ENCODE results near the gene PPP3CA. TPM values are rescaled to one million over a fixed set of nuclear protein-coding genes. Genes with fewer than 3 reads are reported as not detected.

Gene PPP3CA
- total and polyA plus RNA-seq, 2 experiments from 2014 or later, result 27.0 to 45.2 TPM

DNA sequence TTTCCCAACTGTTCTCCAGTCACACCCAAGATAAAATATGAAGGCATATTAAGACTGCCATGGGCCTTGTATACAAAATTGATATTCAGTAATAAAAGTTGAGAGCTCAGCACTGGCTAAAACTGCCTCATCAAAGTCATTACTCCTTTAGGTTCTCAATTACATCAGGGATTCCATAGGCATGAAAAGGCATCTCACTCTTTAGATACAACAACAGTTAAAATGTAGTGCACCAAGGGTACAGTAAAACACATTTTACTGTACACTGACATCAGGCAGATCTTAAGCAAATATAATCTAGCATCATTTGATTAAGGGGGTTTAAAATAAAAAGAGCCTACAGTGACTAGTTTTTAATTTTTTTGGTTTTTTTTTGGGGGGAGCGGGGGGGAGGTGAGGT is 107.7 kb downstream of the PPP3CA start (continued):
- TF ChIP-seq, protein P1, sequence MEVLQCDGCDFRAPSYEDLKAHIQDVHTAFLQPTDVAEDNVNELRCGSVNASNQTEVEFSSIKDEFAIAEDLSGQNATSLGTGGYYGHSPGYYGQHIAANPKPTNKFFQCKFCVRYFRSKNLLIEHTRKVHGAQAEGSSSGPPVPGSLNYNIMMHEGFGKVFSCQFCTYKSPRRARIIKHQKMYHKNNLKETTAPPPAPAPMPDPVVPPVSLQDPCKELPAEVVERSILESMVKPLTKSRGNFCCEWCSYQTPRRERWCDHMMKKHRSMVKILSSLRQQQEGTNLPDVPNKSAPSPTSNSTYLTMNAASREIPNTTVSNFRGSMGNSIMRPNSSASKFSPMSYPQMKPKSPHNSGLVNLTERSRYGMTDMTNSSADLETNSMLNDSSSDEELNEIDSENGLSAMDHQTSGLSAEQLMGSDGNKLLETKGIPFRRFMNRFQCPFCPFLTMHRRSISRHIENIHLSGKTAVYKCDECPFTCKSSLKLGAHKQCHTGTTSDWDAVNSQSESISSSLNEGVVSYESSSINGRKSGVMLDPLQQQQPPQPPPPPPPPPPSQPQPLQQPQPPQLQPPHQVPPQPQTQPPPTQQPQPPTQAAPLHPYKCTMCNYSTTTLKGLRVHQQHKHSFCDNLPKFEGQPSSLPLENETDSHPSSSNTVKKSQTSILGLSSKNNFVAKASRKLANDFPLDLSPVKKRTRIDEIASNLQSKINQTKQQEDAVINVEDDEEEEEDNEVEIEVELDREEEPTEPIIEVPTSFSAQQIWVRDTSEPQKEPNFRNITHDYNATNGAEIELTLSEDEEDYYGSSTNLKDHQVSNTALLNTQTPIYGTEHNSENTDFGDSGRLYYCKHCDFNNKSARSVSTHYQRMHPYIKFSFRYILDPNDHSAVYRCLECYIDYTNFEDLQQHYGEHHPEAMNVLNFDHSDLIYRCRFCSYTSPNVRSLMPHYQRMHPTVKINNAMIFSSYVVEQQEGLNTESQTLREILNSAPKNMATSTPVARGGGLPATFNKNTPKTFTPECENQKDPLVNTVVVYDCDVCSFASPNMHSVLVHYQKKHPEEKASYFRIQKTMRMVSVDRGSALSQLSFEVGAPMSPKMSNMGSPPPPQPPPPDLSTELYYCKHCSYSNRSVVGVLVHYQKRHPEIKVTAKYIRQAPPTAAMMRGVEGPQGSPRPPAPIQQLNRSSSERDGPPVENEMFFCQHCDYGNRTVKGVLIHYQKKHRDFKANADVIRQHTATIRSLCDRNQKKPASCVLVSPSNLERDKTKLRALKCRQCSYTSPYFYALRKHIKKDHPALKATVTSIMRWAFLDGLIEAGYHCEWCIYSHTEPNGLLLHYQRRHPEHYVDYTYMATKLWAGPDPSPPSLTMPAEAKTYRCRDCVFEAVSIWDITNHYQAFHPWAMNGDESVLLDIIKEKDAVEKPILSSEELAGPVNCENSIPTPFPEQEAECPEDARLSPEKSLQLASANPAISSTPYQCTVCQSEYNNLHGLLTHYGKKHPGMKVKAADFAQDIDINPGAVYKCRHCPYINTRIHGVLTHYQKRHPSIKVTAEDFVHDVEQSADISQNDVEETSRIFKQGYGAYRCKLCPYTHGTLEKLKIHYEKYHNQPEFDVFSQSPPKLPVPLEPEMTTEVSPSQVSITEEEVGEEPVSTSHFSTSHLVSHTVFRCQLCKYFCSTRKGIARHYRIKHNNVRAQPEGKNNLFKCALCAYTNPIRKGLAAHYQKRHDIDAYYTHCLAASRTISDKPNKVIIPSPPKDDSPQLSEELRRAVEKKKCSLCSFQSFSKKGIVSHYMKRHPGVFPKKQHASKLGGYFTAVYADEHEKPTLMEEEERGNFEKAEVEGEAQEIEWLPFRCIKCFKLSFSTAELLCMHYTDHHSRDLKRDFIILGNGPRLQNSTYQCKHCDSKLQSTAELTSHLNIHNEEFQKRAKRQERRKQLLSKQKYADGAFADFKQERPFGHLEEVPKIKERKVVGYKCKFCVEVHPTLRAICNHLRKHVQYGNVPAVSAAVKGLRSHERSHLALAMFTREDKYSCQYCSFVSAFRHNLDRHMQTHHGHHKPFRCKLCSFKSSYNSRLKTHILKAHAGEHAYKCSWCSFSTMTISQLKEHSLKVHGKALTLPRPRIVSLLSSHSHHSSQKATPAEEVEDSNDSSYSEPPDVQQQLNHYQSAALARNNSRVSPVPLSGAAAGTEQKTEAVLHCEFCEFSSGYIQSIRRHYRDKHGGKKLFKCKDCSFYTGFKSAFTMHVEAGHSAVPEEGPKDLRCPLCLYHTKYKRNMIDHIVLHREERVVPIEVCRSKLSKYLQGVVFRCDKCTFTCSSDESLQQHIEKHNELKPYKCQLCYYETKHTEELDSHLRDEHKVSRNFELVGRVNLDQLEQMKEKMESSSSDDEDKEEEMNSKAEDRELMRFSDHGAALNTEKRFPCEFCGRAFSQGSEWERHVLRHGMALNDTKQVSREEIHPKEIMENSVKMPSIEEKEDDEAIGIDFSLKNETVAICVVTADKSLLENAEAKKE (CRISPR knock-in tag; IDR thresholded peaks at IDR 0.05), result no peak
- no peak for TF ChIP-seq ZNF331 (CRISPR knock-in tag; IDR thresholded peaks at IDR 0.05; ENCODE audit: low read depth)

DNA sequence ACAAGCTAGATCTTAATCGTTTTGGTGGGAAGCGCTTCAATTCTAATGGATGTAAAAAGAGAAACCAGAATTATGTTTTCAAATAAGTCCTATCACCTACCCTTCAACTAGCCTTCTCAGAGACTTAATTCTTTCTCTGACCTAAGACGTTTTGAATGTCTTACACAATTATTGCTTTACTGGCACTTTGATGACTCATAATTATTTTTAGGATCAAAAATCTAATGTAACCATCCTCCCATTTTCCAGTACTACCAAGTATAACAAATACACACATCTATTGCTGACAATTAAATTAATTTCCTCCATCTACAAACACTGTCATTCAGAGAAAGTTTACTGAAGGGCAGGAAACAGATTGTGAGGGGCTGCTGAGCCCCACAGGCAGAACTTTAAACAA is 108.6 kb downstream of the PPP3CA start:
- Histone ChIP-seq H3K4me2 (no peak overlapping the region), H3K27ac (ENCODE audit: low read depth) (0 out of 2 replicates have a peak overlapping the region, but pooled peaks have one; percentile 5)
- ATAC-seq, result no peak

More for the DNA sequence above, 108.6 kb downstream of the PPP3CA start:
- Mint-ChIP-seq H3K27ac (peak overlapping the region; percentile 27), H3K36me3 (ENCODE audit: low read depth) (no peaks in the 10 kb centered on the region), H3K27me3 (ENCODE audit: insufficient read depth, low read depth, poor library complexity) (no peaks in the 10 kb centered on the region), H3K9me3 (no peaks in the 10 kb centered on the region), H3K4me1 (peaks cover 45% of the 10 kb centered on the region), H3K4me3 (no peak overlapping the region)
- Histone ChIP-seq H3K4me3 (no peak overlapping the region), H2AFZ (no peak overlapping the region), H4K20me1 (replicated peaks; ENCODE audit: insufficient read depth) (no peaks in the 10 kb centered on the region), H3K9me2 (ENCODE audit: insufficient read depth) (no peaks in the 10 kb centered on the region), H3K79me2 (replicated peaks; ENCODE audit: insufficient read depth) (peaks cover 49% of the 10 kb centered on the region), H3K4me1 (ENCODE audit: insufficient read depth) (no peaks in the 10 kb centered on the region), H3F3A (replicated peaks; ENCODE audit: low read depth) (no peaks in the 10 kb centered on the region), H3K27me3 (ENCODE audit: insufficient read depth) (no peaks in the 10 kb centered on the region), H3K36me3 (ENCODE audit: insufficient read depth) (no peaks in the 10 kb centered on the region)
- TF ChIP-seq ZNF331 (CRISPR knock-in tag; IDR thresholded peaks at IDR 0.05; ENCODE audit: low read depth), result no peak
- TF ChIP-seq, protein P2, sequence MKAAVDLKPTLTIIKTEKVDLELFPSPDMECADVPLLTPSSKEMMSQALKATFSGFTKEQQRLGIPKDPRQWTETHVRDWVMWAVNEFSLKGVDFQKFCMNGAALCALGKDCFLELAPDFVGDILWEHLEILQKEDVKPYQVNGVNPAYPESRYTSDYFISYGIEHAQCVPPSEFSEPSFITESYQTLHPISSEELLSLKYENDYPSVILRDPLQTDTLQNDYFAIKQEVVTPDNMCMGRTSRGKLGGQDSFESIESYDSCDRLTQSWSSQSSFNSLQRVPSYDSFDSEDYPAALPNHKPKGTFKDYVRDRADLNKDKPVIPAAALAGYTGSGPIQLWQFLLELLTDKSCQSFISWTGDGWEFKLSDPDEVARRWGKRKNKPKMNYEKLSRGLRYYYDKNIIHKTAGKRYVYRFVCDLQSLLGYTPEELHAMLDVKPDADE (IDR thresholded peaks at IDR 0.05), result no peak
- TF ChIP-seq CREB1 (CRISPR knock-in tag; IDR thresholded peaks at IDR 0.05; ENCODE audit: low read depth), result no peak
- no peak for DNase-seq (ENCODE audit: low spot score)
